ENCODE measurements around the gene CTRL.
A peak's percentile ranks its signal among the peaks of the same experiment; 100 is the strongest.
"Not testable (repeated sequence)": the region's sequence is repeated elsewhere in the genome, so short reads cannot be mapped to it uniquely, and the experiment has no call there.

Gene CTRL

DNA sequence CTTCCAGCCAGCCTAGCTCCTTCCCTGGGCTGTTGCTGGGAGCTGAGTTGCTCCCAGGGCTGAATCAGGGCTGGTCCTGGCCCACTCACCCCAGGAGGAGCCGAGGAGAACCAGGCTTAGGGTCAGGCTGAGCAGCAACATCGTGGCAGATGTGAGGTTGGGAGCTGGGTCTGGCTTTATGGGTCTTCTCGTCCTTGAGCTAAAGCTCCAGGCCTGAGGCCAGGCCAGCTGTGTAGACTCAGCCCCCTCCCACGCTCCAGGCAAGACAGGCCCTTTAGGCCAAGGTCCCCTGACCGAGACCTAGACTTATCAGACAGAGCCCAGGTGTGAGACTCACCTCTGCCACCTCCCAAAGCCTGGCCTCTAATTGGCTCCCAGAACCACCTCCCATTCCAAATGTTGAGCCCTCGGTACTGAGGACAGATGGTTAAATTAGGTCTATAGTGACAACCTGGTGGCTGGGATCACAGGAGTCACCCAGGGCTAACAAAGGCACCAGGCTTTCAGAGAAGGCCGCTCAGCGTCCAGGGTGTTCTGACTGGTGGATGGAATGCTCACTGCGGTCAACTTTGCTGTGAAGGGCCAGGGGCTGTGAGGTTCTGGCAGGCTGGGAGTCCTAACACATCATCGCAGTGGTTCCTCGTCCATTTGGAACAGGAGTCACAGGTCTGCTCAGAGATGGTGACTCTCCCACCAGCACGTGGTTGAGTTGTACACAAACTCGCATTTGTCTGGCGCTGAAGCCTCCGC lies at the start of gene CTRL:
Gene CTRL (minus strand): TSS at position 151 of the 750 bp plus-strand sequence. CDS start 10 bp downstream, at position 141.
- DNase-seq: no peak

GRCh38 chr16:67979955-67980678 lies 48.5 kb upstream of the CTRL start, which contains the start of gene DPEP3:
TSS of gene DPEP3 (minus strand) at chr16:67980499. CDS start at chr16:67980380, 119 bp downstream.
- DNase-seq: no peak

DNA sequence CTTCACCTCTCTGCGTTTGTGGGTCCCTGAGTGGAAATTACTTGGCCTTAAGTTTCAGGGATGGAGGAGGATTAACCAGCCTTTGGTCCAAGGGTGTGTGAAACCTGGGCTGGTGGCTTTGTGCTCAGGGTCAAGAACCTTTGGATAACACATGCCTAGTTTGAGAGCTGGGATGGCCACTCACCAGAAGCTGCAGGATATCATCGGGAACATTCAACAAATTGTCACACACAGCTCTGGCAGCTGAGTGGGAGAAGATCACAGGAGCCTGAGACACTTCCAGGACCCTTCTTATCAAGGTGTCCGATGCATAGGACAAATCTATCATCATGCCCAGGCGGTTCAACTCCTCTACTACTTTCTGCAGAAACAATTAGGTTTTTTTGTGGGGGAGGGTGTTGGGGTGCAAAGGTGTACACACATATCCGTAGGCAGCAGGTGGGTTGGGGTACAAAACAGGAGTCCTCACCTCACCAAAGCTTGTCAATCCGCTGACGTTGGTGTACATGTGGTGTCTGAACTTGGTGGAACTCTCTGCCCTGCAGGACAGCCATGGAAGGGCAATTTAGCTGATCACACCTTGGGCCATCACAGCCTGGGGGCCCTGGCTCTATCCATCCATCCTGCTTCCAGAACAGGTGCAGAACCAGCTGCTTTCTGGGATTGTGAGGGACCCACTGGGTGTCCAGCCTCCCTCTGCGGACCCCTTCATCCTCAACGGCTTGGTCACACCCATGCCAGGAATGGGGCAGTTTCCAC lies 46.0 kb upstream of the CTRL start:
- no peak for DNase-seq

DNA sequence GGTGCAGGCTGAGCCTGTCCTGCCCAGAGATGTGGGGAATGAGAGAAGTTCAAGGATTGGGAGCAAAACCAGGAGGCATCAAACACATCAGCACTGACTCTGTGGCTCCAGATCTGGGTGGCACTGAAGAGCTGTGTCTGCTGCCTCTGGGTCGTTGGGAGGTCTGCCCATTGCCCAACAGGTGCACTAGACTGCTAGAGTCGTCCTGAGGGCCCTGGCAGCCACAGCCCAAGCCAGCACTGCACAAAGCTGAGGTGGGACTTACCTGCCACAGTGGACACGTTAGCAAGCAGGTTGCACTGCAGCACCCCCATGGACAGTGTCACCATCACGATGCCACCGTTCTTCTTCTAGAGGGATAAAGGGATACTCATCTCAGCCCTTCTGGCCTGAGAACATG lies 45.3 kb upstream of the CTRL start:
- DNase-seq: no peak

GRCh38 chr16:67976205-67976604 lies 44.5 kb upstream of the CTRL start:
- DNase-seq: no peak

GRCh38 chr16:67975321-67976105 lies 43.9 kb upstream of the CTRL start:
- no peak for DNase-seq

GRCh38 chr16:67972285-67972684 lies 40.6 kb upstream of the CTRL start:
- DNase-seq: not testable (repeated sequence)

DNA sequence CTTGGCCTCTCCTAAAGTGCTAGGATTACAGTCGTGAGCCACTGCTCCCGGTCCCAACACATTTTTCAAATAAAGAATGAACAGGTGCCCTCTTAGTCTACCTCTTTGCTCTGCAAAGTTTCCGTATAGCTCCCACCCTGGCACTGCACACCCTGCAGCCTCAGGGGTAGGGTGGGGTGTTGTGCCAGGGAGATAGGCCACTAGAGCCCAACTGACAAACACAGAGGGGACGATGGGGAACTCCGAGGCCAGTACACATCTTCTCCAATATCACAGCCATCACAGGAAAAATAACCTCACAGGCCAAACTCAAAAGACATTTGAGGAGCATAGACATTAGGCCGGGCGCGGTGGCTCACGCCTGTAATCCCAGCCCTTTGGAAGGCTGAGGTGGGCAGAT lies 39.4 kb upstream of the CTRL start:
- no peak for DNase-seq

DNA sequence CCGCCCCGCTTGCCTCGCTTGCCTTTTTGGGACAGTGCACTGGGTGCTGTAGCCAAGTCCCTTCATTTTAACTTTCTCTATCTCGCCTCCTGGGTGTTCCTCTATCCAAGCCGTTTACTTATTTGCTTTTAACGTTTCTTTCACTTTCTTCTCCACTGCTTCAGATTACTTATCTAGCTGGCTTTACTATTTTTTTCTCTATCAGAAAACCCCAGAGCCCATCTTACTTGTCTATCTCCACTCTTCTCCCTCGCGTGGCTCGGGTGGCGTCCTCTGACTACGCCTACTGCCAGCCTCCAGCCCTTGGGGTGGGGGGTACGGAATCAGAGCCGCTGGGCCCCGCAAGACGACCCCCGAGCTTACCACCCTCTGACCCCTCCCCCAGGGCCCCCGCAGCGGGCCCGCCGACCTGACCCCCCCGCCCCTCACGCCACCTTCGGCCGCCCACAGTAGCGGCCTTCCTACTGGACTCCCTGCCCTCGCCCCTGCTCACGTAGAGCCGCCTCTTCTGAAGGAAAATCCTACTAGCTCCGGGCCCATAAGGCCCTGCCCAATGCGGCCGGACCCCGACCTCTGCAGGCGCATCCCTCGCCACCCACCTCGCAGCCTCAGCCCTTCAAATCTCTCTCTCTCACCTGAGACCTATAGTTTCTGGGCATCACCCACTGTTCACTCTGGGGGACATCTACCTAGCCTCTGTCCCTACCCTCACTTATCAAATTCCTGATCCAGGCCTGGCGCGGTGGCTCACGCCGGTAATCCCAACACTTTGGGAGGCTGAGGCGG lies 37.8 kb upstream of the CTRL start:
- no peak for DNase-seq

- DNase-seq: peak; percentile 87
Measured at GRCh38 chr16:67968400-67969253, 37.0 kb upstream of the CTRL start, which contains the start of gene SLC12A4. TSS of gene SLC12A4 (minus strand) at chr16:67968637. CDS start at chr16:67968553, 84 bp downstream.

GRCh38 chr16:67967958-67968399 lies 36.3 kb upstream of the CTRL start:
- DNase-seq: peak; percentile 44

DNA sequence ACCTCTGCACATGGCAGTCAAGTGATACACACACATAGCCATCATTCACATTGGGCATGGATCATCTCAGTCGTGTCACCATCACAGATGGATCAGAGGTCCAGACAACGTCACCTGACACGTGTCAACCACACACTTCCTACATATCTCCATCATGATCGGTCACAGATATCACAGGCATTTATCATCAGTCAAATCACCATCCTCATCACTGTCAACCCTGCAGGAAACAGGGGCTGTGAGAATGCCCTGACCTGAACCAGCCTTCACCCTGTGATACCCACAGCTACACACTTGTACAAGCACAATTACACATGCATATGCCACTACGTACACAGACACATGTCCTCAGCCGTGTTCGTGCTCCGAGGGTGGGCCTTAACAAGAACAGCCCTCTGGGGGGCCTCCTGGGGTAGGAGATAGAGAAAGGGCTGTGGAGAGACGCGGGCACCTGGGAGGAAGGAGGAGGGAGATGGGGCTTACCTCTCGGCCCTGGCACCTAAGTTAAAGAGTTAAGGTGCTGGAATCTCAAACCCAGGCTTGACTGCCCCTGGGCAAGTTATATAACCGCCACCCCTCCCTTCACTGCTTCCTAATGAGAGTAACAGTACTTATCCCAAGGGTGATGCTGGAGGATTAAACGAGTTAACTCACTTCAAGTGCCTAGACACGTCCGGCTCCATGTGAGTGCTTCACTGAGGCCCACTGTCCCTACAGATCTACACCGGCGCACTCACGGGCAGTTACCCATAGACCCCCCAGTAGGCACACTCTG lies 35.7 kb upstream of the CTRL start:
- peak; percentile 28 for DNase-seq

DNA sequence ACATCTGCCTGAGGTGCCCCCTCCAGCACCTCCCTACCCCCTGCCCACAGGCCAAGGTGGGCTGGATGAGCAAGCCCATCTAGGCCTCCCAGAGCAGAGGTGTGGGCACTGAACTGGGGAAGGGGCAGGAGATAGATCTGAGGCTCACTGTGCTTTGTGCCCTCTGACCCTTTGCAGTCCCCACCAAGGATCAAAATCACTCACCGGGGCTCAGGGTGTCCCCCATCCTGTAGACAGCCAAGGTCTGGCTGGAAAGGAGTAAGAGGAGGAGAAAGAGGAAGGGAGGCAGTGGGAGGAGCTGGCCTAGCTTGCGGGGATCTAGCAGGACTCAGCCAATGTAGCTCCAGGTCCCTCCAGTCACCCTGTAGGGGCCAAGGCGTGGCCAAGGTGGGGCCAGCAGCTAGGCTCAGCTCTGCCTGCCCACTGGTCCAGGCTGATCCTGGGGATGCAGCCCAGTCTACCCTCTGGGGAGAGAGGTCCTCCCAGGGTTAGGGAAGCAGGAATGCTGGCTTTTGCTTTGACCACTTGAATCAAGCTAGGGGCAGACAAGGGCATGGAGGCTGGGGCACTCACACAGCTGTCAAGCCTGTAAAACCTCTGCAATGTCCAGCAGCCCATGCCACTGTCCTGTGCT lies 35.0 kb upstream of the CTRL start:
- DNase-seq: no peak

DNA sequence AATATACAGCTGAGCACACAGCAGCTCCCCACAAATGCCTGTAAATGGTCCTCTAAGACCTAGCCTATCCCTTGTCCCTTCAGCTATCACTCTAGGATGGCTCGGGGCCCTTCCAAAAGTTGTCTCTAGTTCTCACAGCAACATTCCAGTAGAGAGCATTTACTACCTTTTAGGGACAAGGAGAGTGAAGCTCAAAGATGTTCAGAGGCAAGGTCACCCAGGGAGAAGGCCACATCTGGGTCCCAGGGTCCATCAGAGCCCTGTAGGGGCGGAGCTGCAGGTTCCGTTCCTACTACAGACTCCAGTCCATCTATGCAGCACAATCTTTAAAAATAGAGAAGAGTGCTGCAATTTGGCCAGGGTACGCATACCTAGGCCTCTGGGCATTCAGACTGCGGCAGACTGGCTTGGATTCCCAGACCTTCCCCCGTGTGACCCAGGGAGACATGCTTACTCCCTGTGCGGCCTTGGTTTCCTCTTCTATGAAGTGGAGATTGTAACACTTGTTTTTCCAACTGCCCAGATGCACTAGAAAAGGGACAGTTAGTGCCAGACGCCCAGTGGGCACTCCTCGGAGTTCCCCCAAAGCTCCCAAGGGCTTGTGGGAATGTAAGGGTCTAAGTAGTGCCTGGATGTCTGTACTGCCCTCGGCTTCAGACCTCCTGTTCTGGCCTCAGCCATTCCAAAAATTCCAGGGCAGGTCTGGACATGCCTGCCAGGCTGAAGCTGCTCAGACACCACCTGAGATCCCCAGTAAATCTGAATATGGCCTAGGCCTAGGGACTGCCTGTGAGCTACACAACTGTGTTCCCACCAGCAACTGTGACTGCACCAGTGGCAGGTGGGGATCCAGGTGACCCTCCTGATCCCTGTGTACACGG lies 34.2 kb upstream of the CTRL start:
- no peak for DNase-seq

- no peak for DNase-seq
Measured at GRCh38 chr16:67964477-67965131, 32.9 kb upstream of the CTRL start.

- no peak for DNase-seq
Measured at GRCh38 chr16:67963662-67964321, 32.1 kb upstream of the CTRL start.

- DNase-seq: no peak
Measured at GRCh38 chr16:67963292-67963661, 31.6 kb upstream of the CTRL start.
